PC-9 (cell line): Measurements from ENCODE around the gene CDH13.

ENCODE experiments used
- CTCF ChIP-seq: fragments of 200-600 bp; sonication (generic); conservative IDR thresholded peaks from 2 replicates; pipeline ENCODE4 v1.6.1; 2017; ENCODE audit warnings: mixed run types, antibody characterized with exemption, mild to moderate bottlenecking, moderate library complexity
- EZH2 ChIP-seq: fragments of 200-600 bp; sonication (generic); IDR thresholded peaks from 2 replicates; pipeline ENCODE4 v1.8.0; 2017; ENCODE audit warnings: antibody characterized with exemption, low read depth

- 0 out of 2 replicates have a peak, but pooled peaks have one; percentile 36 for TF ChIP-seq EZH2
- TF ChIP-seq CTCF: no peak
Observed at GRCh38 chr16:83307594-83307992, 680.8 kb downstream of the CDH13 start.
